Measurements from ENCODE around the gene SLC2A13. TPM values are rescaled to one million over a fixed set of nuclear protein-coding genes. Genes with fewer than 3 reads are reported as not detected.
"Not testable (repeated sequence)": the region's sequence is repeated elsewhere in the genome, so short reads cannot be mapped to it uniquely, and the experiment has no call there.

Gene SLC2A13
- total and polyA plus RNA-seq, 2 experiments from 2014 or later: 10.4 to 13.8 TPM

- Histone ChIP-seq H3K27ac (no peak overlapping the region), H3K4me3 (no peak overlapping the region), H3K36me3 (no peaks in the 10 kb centered on the region), H3K27me3 (no peaks in the 10 kb centered on the region), H3K9me3 (ENCODE audit: low read depth) (no peaks in the 10 kb centered on the region), H3K4me1 (ENCODE audit: low read depth) (peaks cover 7% of the 10 kb centered on the region)
- no peak for TF ChIP-seq CTCF (IDR thresholded peaks at IDR 0.05; ENCODE audit: low read depth, low read length)
- peak in 1 of 2 donors; percentile 82 for DNase-seq (ENCODE audit: low read depth in 1 of 2, low spot score in 1 of 2)
These were observed 292.1 kb downstream of the SLC2A13 start for GRCh38 chr12:39813776-39814175.

GRCh38 chr12:39812456-39812855 is 293.4 kb downstream of the SLC2A13 start:
- H3K36me3 ChIP-seq; DNase-seq (ENCODE audit: low read depth in 1 of 2, low spot score in 1 of 2); H3K27me3 ChIP-seq; H3K27ac ChIP-seq; H3K4me1 ChIP-seq (ENCODE audit: low read depth); H3K4me3 ChIP-seq; H3K9me3 ChIP-seq (ENCODE audit: low read depth): not testable (repeated sequence)

- no peaks in the 10 kb centered on the region for H3K27me3 ChIP-seq
- H3K9me3 ChIP-seq (ENCODE audit: low read depth): no peaks in the 10 kb centered on the region
- no peaks in the 10 kb centered on the region for H3K4me1 ChIP-seq (ENCODE audit: low read depth)
- no peak overlapping the region for H3K4me3 ChIP-seq
- peak; percentile 42 for TF ChIP-seq CTCF (IDR thresholded peaks at IDR 0.05; ENCODE audit: low read depth, low read length)
- peak; percentile 15 to 45 for DNase-seq (ENCODE audit: low read depth in 1 of 2, low spot score in 1 of 2)
- H3K36me3 ChIP-seq: no peaks in the 10 kb centered on the region
- H3K27ac ChIP-seq: no peak overlapping the region
These were observed 298.8 kb downstream of the SLC2A13 start for GRCh38 chr12:39807043-39807442.

GRCh38 chr12:39805651-39806050 is 300.2 kb downstream of the SLC2A13 start:
- Histone ChIP-seq H3K4me1 (ENCODE audit: low read depth) (no peaks in the 10 kb centered on the region), H3K4me3 (no peak overlapping the region), H3K27me3 (no peaks in the 10 kb centered on the region), H3K36me3 (no peaks in the 10 kb centered on the region), H3K9me3 (ENCODE audit: low read depth) (no peaks in the 10 kb centered on the region), H3K27ac (no peak overlapping the region)
- no peak for TF ChIP-seq CTCF (IDR thresholded peaks at IDR 0.05; ENCODE audit: low read depth, low read length)
- DNase-seq (ENCODE audit: low read depth in 1 of 2, low spot score in 1 of 2): no peak

GRCh38 chr12:39804898-39805297 is 301.0 kb downstream of the SLC2A13 start:
- no peak for DNase-seq (ENCODE audit: low read depth in 1 of 2, low spot score in 1 of 2)
- no peak overlapping the region for H3K4me3 ChIP-seq
- no peak overlapping the region for H3K27ac ChIP-seq
- H3K36me3 ChIP-seq: no peaks in the 10 kb centered on the region
- H3K9me3 ChIP-seq (ENCODE audit: low read depth): no peaks in the 10 kb centered on the region
- no peaks in the 10 kb centered on the region for H3K4me1 ChIP-seq (ENCODE audit: low read depth)
- no peaks in the 10 kb centered on the region for H3K27me3 ChIP-seq
- TF ChIP-seq CTCF (IDR thresholded peaks at IDR 0.05; ENCODE audit: low read depth, low read length): no peak

- Histone ChIP-seq H3K36me3 (no peaks in the 10 kb centered on the region), H3K4me3 (no peak overlapping the region), H3K9me3 (ENCODE audit: low read depth) (no peaks in the 10 kb centered on the region), H3K27me3 (no peaks in the 10 kb centered on the region), H3K27ac (no peak overlapping the region), H3K4me1 (ENCODE audit: low read depth) (no peaks in the 10 kb centered on the region)
- no peak for DNase-seq (ENCODE audit: low read depth in 1 of 2, low spot score in 1 of 2)
- TF ChIP-seq CTCF (IDR thresholded peaks at IDR 0.05; ENCODE audit: low read depth, low read length): no peak
These were observed 301.4 kb downstream of the SLC2A13 start for GRCh38 chr12:39804479-39804878.
